ENCODE results near the gene SAMD11.

SAMD11 gene

GRCh38 chr1:938711-939489 lies 15.2 kb downstream of the SAMD11 start:
- H3K36me3 ChIP-seq (ENCODE audit: control insufficient read depth, low read length), result no peaks in the 10 kb centered on the region
- peaks cover 49% of the 10 kb centered on the region for H3K27me3 ChIP-seq (ENCODE audit: control insufficient read depth, low read length)
- no peak overlapping the region for H3K4me3 ChIP-seq (ENCODE audit: low read length)

GRCh38 chr1:939511-940106 lies 15.9 kb downstream of the SAMD11 start:
- Histone ChIP-seq H3K9me3 (ENCODE audit: control insufficient read depth, insufficient read depth, low read length) (no peaks in the 10 kb centered on the region), H3K27ac (ENCODE audit: low read depth, low read length) (no peak overlapping the region), H3K27me3 (ENCODE audit: control insufficient read depth, low read length) (peaks cover 49% of the 10 kb centered on the region), H3K4me2 (ENCODE audit: low read length) (no peak overlapping the region; the same call in 1 of the 2 replicates), H3K4me1 (ENCODE audit: control insufficient read depth, low read length) (peaks cover 20% of the 10 kb centered on the region), H3F3A (ENCODE audit: control insufficient read depth, insufficient read depth) (no peaks in the 10 kb centered on the region), H4K20me1 (ENCODE audit: control insufficient read depth, insufficient read depth, low read depth, low read length) (peaks cover 9% of the 10 kb centered on the region), H3K9me2 (replicated peaks; ENCODE audit: control insufficient read depth, low read length) (no peaks in the 10 kb centered on the region), H3K4me3 (ENCODE audit: low read length) (no peak overlapping the region), H3K36me3 (ENCODE audit: control insufficient read depth, low read length) (no peaks in the 10 kb centered on the region; the same call in 1 of the 2 replicates), H3K79me2 (ENCODE audit: control insufficient read depth, low read length) (no peaks in the 10 kb centered on the region)
- TF ChIP-seq CTCF (IDR thresholded peaks at IDR 0.05; ENCODE audit: low read depth, low read length, poor library complexity, severe bottlenecking) (no peak), EZH2phosphoT487 (IDR thresholded peaks at IDR 0.05; ENCODE audit: borderline replicate concordance, low read length) (0 out of 2 replicates have a peak, but pooled peaks have one; percentile 47)

More at GRCh38 chr1:938711-939489, 15.2 kb downstream of the SAMD11 start:
- Histone ChIP-seq H4K20me1 (ENCODE audit: control insufficient read depth, insufficient read depth, low read depth, low read length) (peaks cover 9% of the 10 kb centered on the region), H3K4me2 (ENCODE audit: low read length) (no peak overlapping the region), H3K27ac (ENCODE audit: low read depth, low read length) (no peak overlapping the region), H3K9me3 (ENCODE audit: control insufficient read depth, insufficient read depth, low read length) (no peaks in the 10 kb centered on the region), H3K9me2 (replicated peaks; ENCODE audit: control insufficient read depth, low read length) (no peaks in the 10 kb centered on the region), H3K79me2 (ENCODE audit: control insufficient read depth, low read length) (no peaks in the 10 kb centered on the region), H3F3A (ENCODE audit: control insufficient read depth, insufficient read depth) (no peaks in the 10 kb centered on the region), H3K4me1 (ENCODE audit: control insufficient read depth, low read length) (peaks cover 20% of the 10 kb centered on the region)
- TF ChIP-seq CTCF (IDR thresholded peaks at IDR 0.05; ENCODE audit: low read depth, low read length, poor library complexity, severe bottlenecking) (no peak), EZH2phosphoT487 (IDR thresholded peaks at IDR 0.05; ENCODE audit: borderline replicate concordance, low read length) (no peak)

DNA sequence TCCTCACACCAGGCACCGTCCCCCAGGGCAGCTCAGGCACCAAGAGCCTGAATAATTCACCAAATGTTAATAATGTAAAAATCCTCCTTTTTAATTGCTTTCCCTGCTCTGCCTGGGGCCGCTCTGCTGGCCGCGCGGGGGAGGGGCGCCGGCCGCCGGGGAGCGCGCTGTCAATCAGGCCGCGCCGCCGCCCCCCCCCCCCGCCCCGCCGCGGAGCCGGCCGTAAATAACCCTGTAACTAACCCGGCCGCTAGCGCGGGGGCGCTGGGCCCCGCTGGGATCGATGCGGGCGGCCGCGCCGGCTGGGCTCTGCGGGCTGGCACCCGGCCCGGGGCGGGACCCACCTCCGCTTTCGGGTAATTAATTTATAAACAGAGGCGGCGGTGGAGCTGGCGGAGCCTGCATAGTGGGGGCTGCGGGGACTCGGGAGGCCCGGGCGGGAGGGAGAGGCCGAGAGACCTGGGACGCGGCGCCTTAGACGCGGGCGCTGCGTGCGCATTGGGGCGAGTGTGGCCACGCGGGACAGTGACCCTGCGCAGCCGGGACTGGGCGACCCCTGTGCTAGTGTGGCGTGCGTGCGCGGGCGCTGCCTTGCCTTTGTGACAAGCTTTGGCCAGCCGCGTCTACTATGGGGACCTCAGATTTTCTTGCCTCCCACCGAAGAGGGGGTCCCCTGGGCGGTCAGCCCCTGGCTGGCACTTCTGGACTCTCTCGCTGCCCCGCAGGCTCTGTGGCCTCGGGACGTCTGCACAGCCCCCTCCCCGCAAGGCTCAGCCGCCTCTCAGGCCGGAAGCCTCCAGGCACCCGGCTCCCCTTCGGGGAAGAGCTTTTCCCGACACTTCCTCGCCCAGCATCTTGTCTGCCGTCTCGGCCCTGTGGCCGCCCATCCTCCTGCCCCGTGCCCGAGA lies 16.6 kb downstream of the SAMD11 start:
- Histone ChIP-seq H3K4me2 (ENCODE audit: low read length) (peak overlapping the region; percentile 30; the same call in 1 of the 2 replicates), H3K27ac (ENCODE audit: low read depth, low read length) (no peak overlapping the region), H3K36me3 (ENCODE audit: control insufficient read depth, low read length) (peaks cover 7% of the 10 kb centered on the region), H3K9me2 (replicated peaks; ENCODE audit: control insufficient read depth, low read length) (no peaks in the 10 kb centered on the region), H3K27me3 (ENCODE audit: control insufficient read depth, low read length) (peaks cover 47% of the 10 kb centered on the region), H3K9me3 (ENCODE audit: control insufficient read depth, insufficient read depth, low read length) (no peaks in the 10 kb centered on the region), H3K4me1 (ENCODE audit: control insufficient read depth, low read length) (peaks cover 20% of the 10 kb centered on the region), H3K79me2 (ENCODE audit: control insufficient read depth, low read length) (no peaks in the 10 kb centered on the region), H4K20me1 (ENCODE audit: control insufficient read depth, insufficient read depth, low read depth, low read length) (peaks cover 9% of the 10 kb centered on the region), H3K4me3 (ENCODE audit: low read length) (no peak overlapping the region; the same call in 1 of the 2 replicates), H3F3A (ENCODE audit: control insufficient read depth, insufficient read depth) (no peaks in the 10 kb centered on the region)
- peak; percentile 94; the same call in 1 of the 2 replicates for TF ChIP-seq EZH2phosphoT487 (IDR thresholded peaks at IDR 0.05; ENCODE audit: borderline replicate concordance, low read length)
- TF ChIP-seq CTCF (IDR thresholded peaks at IDR 0.05; ENCODE audit: low read depth, low read length, poor library complexity, severe bottlenecking), result no peak
